Esophagus squamous epithelium (tissue), 5 donors: ENCODE data around the gene OR6T1. TPM values are rescaled to one million over a fixed set of nuclear protein-coding genes. Genes with fewer than 3 reads are reported as not detected.

Experiments
- DNase-seq: peaks from one replicate; lab custom pipeline; 2025; lab: John Stamatoyannopoulos, UW
- H3K27ac ChIP-seq, 4 donors: fragments of 200-600 bp; sonication (generic); one replicate each; pipeline ENCODE4 v1.5.1; 2016 to 2019; ENCODE audit warnings: mild to moderate bottlenecking in 1 of 4
- H3K27me3 ChIP-seq, 4 donors: fragments of 200-600 bp; sonication (generic); 1 replicate in 3 of 4; 2 replicates in 1 of 4; pipeline versions ENCODE4 v1.5.1 to v1.6.0; 2017 to 2021; ENCODE audit warnings: antibody characterized with exemption in 1 of 4
- H3K36me3 ChIP-seq, 3 donors: fragments of 200-600 bp; sonication (generic); one replicate each; pipeline ENCODE4 v1.5.1; 2016 to 2019
- H3K4me1 ChIP-seq, 3 donors: fragments of 200-600 bp; sonication (generic); one replicate each; pipeline ENCODE4 v1.5.1; 2017 to 2019
- H3K4me3 ChIP-seq, 4 donors: fragments of 200-600 bp; sonication (generic); 1 replicate in 3 of 4; 2 replicates in 1 of 4; pipeline ENCODE4 v1.5.1; 2016 to 2019; ENCODE audit warnings: mild to moderate bottlenecking in 2 of 4, moderate library complexity in 1 of 4
- H3K9me3 ChIP-seq, 3 donors: fragments of 200-600 bp; sonication (generic); one replicate each; pipeline ENCODE4 v1.5.1; 2016 to 2019
- POLR2A ChIP-seq, 4 donors: fragments of 450-650 bp; IDR thresholded peaks; one replicate each; pipeline ENCODE4 v1.6.1; 2017; ENCODE audit warnings: antibody characterized with exemption in 4 of 4, mild to moderate bottlenecking in 4 of 4, moderate library complexity in 3 of 4
- WGBS, 2 donors: methylation state at CpG; one replicate each; pipeline ENCODE4 v1.1.5; 2018; 5-methylcytosine and 5-hydroxymethylcytosine counted together
- intact Hi-C: fragments of 100-400 bp; cut with DNase I; formaldehyde crosslinking; loops from one replicate; pipeline ENCODE4 v1.15.0; 2022
- total RNA-seq, 4 donors: library from RNA; depleted of rRNA; stranded (reverse); fragments of >200 nt; gene quantifications; one replicate each; pipeline ENCODE4 v1.1.0, GENCODE V29; 2016
- TF ChIP-seq, protein P1 (sequence below), 6 experiments: fragments of 450-650 bp in 4 of 6; fragments of 200-600 bp in 2 of 6; sonication (generic) in 2 of 6; IDR thresholded peaks; one replicate each; pipeline ENCODE4 v1.5.1; 2016 to 2019; ENCODE audit warnings: antibody characterized with exemption in 6 of 6, mild to moderate bottlenecking in 4 of 6, moderate library complexity in 4 of 6
- donor health status: DM: yes; HTN: yes; CAD: no.

Gene OR6T1
- total RNA-seq, 4 donors from 2014 or later: not detected

DNA sequence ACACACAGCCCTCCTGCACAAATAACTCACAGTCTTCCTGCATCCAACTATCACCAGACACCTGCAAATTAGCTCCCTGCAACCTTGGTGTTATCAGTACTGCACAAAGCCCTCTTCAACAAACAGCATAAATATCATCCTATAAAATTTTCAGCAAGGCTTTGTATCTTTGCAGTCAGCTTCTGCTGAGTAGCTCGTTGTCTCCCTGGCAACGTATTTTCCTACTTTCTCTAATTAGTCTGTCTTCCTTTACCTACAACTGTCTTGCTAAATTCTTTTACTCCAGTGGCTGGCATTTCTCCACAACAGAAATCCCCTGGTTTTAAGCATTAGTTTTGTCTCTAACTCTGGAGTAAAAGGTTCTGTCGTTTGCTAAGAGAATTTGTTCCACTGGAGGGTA, 37.8 kb downstream of the OR6T1 start:
- Histone ChIP-seq H3K4me3 (no peak overlapping the region), H3K36me3 (no peaks in the 10 kb centered on the region), H3K27me3 (no peaks in the 10 kb centered on the region), H3K27ac (no peak overlapping the region), H3K4me1 (no peaks in the 10 kb centered on the region), H3K9me3 (no peaks in the 10 kb centered on the region)
- WGBS, 2 donors: 35 to 36% methylated on average over 3 of the region's 3 CpGs
- TF ChIP-seq POLR2A (IDR thresholded peaks at IDR 0.05): no peak
- no peak for DNase-seq
- intact Hi-C loops: no loop called here

DNA sequence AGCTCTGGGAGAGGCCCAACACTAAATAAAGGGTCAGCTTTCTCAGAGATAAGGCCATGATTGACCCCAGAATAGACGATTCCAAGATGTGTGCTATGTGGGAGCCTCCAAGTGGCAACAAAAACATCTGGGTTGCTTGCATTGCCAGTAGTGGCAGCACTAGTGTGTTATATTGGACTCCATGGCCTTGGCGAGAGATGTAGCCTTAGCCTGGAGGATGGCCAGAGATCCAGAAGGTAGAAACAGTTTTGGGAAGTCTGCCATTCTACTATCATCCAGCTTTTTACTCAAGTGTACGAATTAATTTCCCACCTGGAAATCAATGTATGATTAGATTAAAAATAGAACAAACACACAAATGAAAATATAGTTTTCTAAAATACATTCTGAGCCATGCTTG, 38.7 kb downstream of the OR6T1 start:
- H3K9me3 ChIP-seq: no peaks in the 10 kb centered on the region
- DNase-seq: no peak
- TF ChIP-seq POLR2A (IDR thresholded peaks at IDR 0.05): no peak
- TF ChIP-seq, protein P1, sequence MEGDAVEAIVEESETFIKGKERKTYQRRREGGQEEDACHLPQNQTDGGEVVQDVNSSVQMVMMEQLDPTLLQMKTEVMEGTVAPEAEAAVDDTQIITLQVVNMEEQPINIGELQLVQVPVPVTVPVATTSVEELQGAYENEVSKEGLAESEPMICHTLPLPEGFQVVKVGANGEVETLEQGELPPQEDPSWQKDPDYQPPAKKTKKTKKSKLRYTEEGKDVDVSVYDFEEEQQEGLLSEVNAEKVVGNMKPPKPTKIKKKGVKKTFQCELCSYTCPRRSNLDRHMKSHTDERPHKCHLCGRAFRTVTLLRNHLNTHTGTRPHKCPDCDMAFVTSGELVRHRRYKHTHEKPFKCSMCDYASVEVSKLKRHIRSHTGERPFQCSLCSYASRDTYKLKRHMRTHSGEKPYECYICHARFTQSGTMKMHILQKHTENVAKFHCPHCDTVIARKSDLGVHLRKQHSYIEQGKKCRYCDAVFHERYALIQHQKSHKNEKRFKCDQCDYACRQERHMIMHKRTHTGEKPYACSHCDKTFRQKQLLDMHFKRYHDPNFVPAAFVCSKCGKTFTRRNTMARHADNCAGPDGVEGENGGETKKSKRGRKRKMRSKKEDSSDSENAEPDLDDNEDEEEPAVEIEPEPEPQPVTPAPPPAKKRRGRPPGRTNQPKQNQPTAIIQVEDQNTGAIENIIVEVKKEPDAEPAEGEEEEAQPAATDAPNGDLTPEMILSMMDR (IDR thresholded peaks at IDR 0.05): no peak
- no peak overlapping the region for H3K4me3 ChIP-seq
- 51 to 60% methylated on average over 3 of the region's 3 CpGs for WGBS, 2 donors
- intact Hi-C loops: no loop called here
- H3K36me3 ChIP-seq: no peaks in the 10 kb centered on the region
- H3K27me3 ChIP-seq: no peaks in the 10 kb centered on the region
- no peak overlapping the region for H3K27ac ChIP-seq
- H3K4me1 ChIP-seq: no peaks in the 10 kb centered on the region

DNA sequence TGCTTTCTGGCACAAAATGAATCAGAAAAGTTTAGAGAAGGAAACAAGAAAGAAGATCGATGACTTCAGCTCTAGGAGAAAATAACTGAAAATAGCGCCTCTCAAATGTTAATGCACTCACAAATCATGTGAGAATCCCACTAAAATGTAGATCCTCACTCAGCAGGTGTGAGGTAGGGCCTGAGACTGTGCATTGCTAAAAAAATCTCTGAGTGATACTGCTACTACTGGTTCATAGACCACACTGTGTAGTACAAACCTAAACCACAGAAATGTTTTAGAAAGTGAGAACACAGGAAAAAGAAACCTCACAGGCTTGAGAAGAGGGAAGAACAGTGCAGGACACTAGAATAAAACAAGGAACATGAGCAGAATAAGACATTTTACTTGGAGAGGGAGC, 39.7 kb downstream of the OR6T1 start:
- Histone ChIP-seq H3K27ac (no peak overlapping the region), H3K4me1 (no peaks in the 10 kb centered on the region), H3K9me3 (no peaks in the 10 kb centered on the region), H3K27me3 (no peaks in the 10 kb centered on the region), H3K36me3 (no peaks in the 10 kb centered on the region), H3K4me3 (no peak overlapping the region)
- WGBS, 2 donors: 57 to 78% methylated on average over 2 of the region's 2 CpGs
- TF ChIP-seq POLR2A (IDR thresholded peaks at IDR 0.05): no peak
- TF ChIP-seq, protein P1 (IDR thresholded peaks at IDR 0.05): no peak
- no peak for DNase-seq
- intact Hi-C loops: no loop called here

DNA sequence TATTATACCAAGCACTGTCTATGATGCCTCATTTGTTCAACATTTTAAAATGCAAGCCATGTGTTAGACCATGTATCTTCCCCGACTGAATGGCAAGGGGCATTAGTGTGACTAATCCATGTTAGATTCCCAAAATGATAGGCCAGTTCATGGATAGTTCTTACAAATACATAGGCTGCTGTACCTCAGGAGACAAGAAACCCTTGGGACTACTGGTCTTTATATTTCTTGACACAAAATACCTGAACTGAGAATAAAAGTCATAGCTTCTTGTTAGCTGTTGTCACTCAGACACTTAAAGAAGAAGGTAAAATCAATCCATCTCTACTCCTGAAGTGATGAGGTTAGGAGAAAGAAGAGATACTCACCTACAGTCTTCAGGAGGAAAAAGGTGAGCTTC, 41.8 kb downstream of the OR6T1 start, which contains the start of gene OR8D4:
Gene OR8D4, plus strand, starts transcription at position 301 of the 400 bp plus-strand sequence. CDS start 4,265 bp downstream, outside the sequence.
- TF ChIP-seq, protein P1 (IDR thresholded peaks at IDR 0.05): no peak
- no peak for TF ChIP-seq POLR2A (IDR thresholded peaks at IDR 0.05)
- WGBS, 2 donors: 86 to 100% methylated on average over 1 of the region's 1 CpG

DNA sequence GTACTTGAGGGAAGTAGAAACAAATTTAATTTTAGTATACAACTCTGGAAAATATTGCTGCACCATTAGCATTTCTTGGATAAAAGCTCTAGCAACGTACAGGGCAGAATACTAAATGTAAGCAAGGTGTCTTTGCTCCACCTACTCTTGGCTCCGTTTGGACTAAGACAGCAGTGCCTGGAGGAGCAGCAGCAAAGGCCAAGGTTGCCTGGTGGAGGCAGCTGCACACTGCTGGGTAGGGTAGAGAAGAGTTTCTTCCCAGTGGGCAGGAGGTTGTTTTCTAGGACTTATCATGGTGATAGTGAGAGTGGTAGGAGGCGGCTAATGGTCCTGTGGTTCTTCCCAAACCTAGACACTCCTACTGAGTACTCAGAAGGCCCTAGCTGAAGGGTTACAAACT, 43.8 kb downstream of the OR6T1 start:
- H3K27ac ChIP-seq: no peak overlapping the region
- TF ChIP-seq POLR2A (IDR thresholded peaks at IDR 0.05): no peak
- TF ChIP-seq, protein P1 (IDR thresholded peaks at IDR 0.05): no peak
- 49 to 57% methylated on average over 3 of the region's 3 CpGs for WGBS, 2 donors

More for the DNA sequence above, 41.8 kb downstream of the OR6T1 start, which contains the start of gene OR8D4:
- no peaks in the 10 kb centered on the region for H3K9me3 ChIP-seq
- no peaks in the 10 kb centered on the region for H3K36me3 ChIP-seq
- no peak within 1 kb of the TSS for H3K4me3 ChIP-seq
- intact Hi-C loops: no loop called here
- no peak within 1 kb of the TSS for H3K27ac ChIP-seq
- DNase-seq: no peak
- no peaks in the 10 kb centered on the region for H3K4me1 ChIP-seq
- no peaks in the 10 kb centered on the region for H3K27me3 ChIP-seq

More for the DNA sequence above, 43.8 kb downstream of the OR6T1 start:
- no peaks in the 10 kb centered on the region for H3K4me1 ChIP-seq
- intact Hi-C loops: no loop called here
- H3K36me3 ChIP-seq: no peaks in the 10 kb centered on the region
- no peak for DNase-seq
- no peak overlapping the region for H3K4me3 ChIP-seq
- no peaks in the 10 kb centered on the region for H3K27me3 ChIP-seq
- no peaks in the 10 kb centered on the region for H3K9me3 ChIP-seq

Other genes with a start within 250 kb of the OR6T1 start
- 1 to 10 TPM; 2.6 to 6.5 (median 4.6) TPM for gene ZNF202, start 202.2 kb downstream of the OR6T1 start, total RNA-seq
- not detected for gene OR6X1, start 189.3 kb downstream of the OR6T1 start, total RNA-seq
- gene OR6M1, start 137.5 kb downstream of the OR6T1 start, total RNA-seq: not detected
- gene TMEM225, start 58.2 kb downstream of the OR6T1 start, total RNA-seq: not detected
- gene OR8D4, start 41.7 kb downstream of the OR6T1 start, total RNA-seq: not detected
- not detected for gene OR4D5, start 4.2 kb downstream of the OR6T1 start, total RNA-seq
- gene OR10S1, start 33.9 kb upstream of the OR6T1 start, total RNA-seq: not detected
- not detected for gene OR10G6, start 51.3 kb upstream of the OR6T1 start, total RNA-seq
- not detected for gene OR10G4, start 69.2 kb upstream of the OR6T1 start, total RNA-seq
- not detected for gene OR10G9, start 79.2 kb upstream of the OR6T1 start, total RNA-seq
- not detected for gene OR10G8, start 83.0 kb upstream of the OR6T1 start, total RNA-seq
- not detected for gene OR10G7, start 97.5 kb upstream of the OR6T1 start, total RNA-seq
- gene VWA5A, start 171.6 kb upstream of the OR6T1 start, total RNA-seq: 10 to 100 TPM in 2 of 4 donors, 1 to 10 TPM in 2; 2.7 to 19.8 (median 12.1) TPM
- not detected for gene OR10D3, start 239.5 kb upstream of the OR6T1 start, total RNA-seq